Caco-2 (cell line): Measurements from ENCODE around the gene ITPR3. TPM values are rescaled to one million over a fixed set of nuclear protein-coding genes. Genes with fewer than 3 reads are reported as not detected.

Experiments
- BruUV-seq: library from RNA; stranded (reverse); fragments of 400-500 nt; replicated peaks from 2 replicates; lab custom pipeline; 2021; lab: Mats Ljungman, UMichigan
- CTCF ChIA-PET: fragments of 300-600 bp; sonication (Branson Sonifier 250); formaldehyde crosslinking; loops from one replicate; lab custom pipeline; 2022; ENCODE audit warnings: antibody characterized with exemption; lab: Charles Lee
- POLR2A ChIA-PET: fragments of 300-600 bp; sonication (Branson Sonifier 250); formaldehyde crosslinking; loops from one replicate; lab custom pipeline; 2022; ENCODE audit warnings: antibody characterized with exemption; lab: Charles Lee
- DNase-seq, 2 experiments: peaks; one replicate each; pipeline versions ENCODE4 v3.0.0 to v3.0.0-alpha.2; 2020 to 2022
- H3K27me3 ChIP-seq: replicated peaks from 2 replicates; pipeline ENCODE4 v1.6.0; 2011; ENCODE audit warnings: low read length; ENCODE audit not compliant: control insufficient read depth, insufficient read depth
- H3K36me3 ChIP-seq: 2 replicates; pipeline ENCODE4 v1.5.1; 2011; ENCODE audit warnings: low read length; ENCODE audit not compliant: control insufficient read depth, insufficient read depth
- H3K4me1 ChIP-seq: fragments of 250-450 bp; sonication (Bioruptor Pico); 2 replicates; pipeline ENCODE4 v1.5.1; 2020; ENCODE audit warnings: mild to moderate bottlenecking
- H3K4me3 ChIP-seq: 2 replicates; pipeline ENCODE4 v1.5.1; 2011; ENCODE audit warnings: low read depth, mild to moderate bottlenecking, control low read depth, low read length
- H3K9me3 ChIP-seq: fragments of 250-450 bp; sonication (Bioruptor Pico); 2 replicates; pipeline ENCODE4 v1.5.1; 2020; ENCODE audit warnings: mild to moderate bottlenecking, moderate library complexity
- H3K27ac Mint-ChIP-seq: one replicate; pipeline ENCODE4 v1.8.0; 2022; ENCODE audit warnings: mixed read lengths; ENCODE audit not compliant: unreplicated experiment
- H3K27me3 Mint-ChIP-seq: one replicate; pipeline ENCODE4 v1.8.0; 2022; ENCODE audit warnings: mixed read lengths; ENCODE audit not compliant: insufficient read depth, unreplicated experiment
- H3K36me3 Mint-ChIP-seq: one replicate; pipeline ENCODE4 v1.8.0; 2022; ENCODE audit warnings: mild to moderate bottlenecking, mixed read lengths; ENCODE audit not compliant: insufficient read depth, unreplicated experiment
- H3K4me1 Mint-ChIP-seq: one replicate; pipeline ENCODE4 v1.8.0; 2022; ENCODE audit warnings: low read depth, mixed read lengths; ENCODE audit not compliant: unreplicated experiment
- H3K4me3 Mint-ChIP-seq: one replicate; pipeline ENCODE4 v1.8.0; 2022; ENCODE audit warnings: mild to moderate bottlenecking, moderate library complexity, mixed read lengths; ENCODE audit not compliant: unreplicated experiment
- H3K9me3 Mint-ChIP-seq: one replicate; pipeline ENCODE4 v1.8.0; 2022; ENCODE audit warnings: mixed read lengths; ENCODE audit not compliant: unreplicated experiment
- CTCF ChIP-seq, 2 experiments: fragments of 200-600 bp in 1 of 2; IDR thresholded peaks; 1 replicate in 1 of 2; 2 replicates in 1 of 2; pipeline versions ENCODE4 v1.5.1 to v1.8.0; 2011 to 2022; ENCODE audit warnings: antibody characterized with exemption in 1 of 2, control low read depth in 1 of 2, inconsistent platforms in 1 of 2, low read depth in 1 of 2, low read length in 1 of 2, mild to moderate bottlenecking in 1 of 2, moderate library complexity in 1 of 2; ENCODE audit not compliant: insufficient read depth in 1 of 2, severe bottlenecking in 1 of 2, unreplicated experiment in 1 of 2
- intact Hi-C: fragments of 100-400 bp; cut with micrococcal nuclease; formaldehyde crosslinking; loops from one replicate; pipeline ENCODE4 v1.10.0; 2022; ENCODE audit not compliant: unreplicated experiment
- total RNA-seq: library from RNA; stranded (reverse); gene quantifications from 2 replicates; pipeline ENCODE4 v1.2.3, GENCODE V29; 2022

The ITPR3 gene
- total RNA-seq, 1 experiment from 2014 or later, result 42.1 TPM

GRCh38 chr6:33689148-33689494, 68.0 kb downstream of the ITPR3 start:
- H3K36me3 ChIP-seq, result peaks cover 7% of the 10 kb centered on the region
- Mint-ChIP-seq H3K27ac (no peak overlapping the region), H3K36me3 (peaks cover 54% of the 10 kb centered on the region), H3K4me1 (peaks cover 8% of the 10 kb centered on the region), H3K27me3 (no peaks in the 10 kb centered on the region), H3K9me3 (no peaks in the 10 kb centered on the region), H3K4me3 (no peak overlapping the region)
- POLR2A ChIA-PET, result no interaction called here
- H3K4me3 ChIP-seq, result no peak overlapping the region
- no TSS peak for BruUV-seq
- no peaks in the 10 kb centered on the region for H3K27me3 ChIP-seq
- CTCF ChIA-PET, result no interaction called here
- DNase-seq, result no peak
- TF ChIP-seq CTCF (IDR thresholded peaks at IDR 0.05; ENCODE audit: insufficient read depth in 1 of 2, low read depth in 1 of 2, low read length in 1 of 2, severe bottlenecking in 1 of 2, unreplicated experiment in 1 of 2), result no peak
- intact Hi-C loops, result no loop called here
- no peaks in the 10 kb centered on the region for H3K9me3 ChIP-seq
- H3K4me1 ChIP-seq, result peaks cover 8% of the 10 kb centered on the region

GRCh38 chr6:33689879-33690278, 68.8 kb downstream of the ITPR3 start:
- no peak overlapping the region for H3K27ac Mint-ChIP-seq
- ChIA-PET POLR2A (no interaction called here), CTCF (no interaction called here)
- no peak for TF ChIP-seq CTCF (IDR thresholded peaks at IDR 0.05; ENCODE audit: insufficient read depth in 1 of 2, low read depth in 1 of 2, low read length in 1 of 2, severe bottlenecking in 1 of 2, unreplicated experiment in 1 of 2)
- no peaks in the 10 kb centered on the region for H3K27me3 ChIP-seq
- no peak overlapping the region for H3K4me3 ChIP-seq
- peaks cover 8% of the 10 kb centered on the region for H3K4me1 Mint-ChIP-seq
- H3K9me3 ChIP-seq, result no peaks in the 10 kb centered on the region
- peaks cover 54% of the 10 kb centered on the region for H3K36me3 Mint-ChIP-seq
- intact Hi-C loops, result no loop called here
- no peak for DNase-seq
- H3K9me3 Mint-ChIP-seq, result no peaks in the 10 kb centered on the region
- no peak overlapping the region for H3K4me3 Mint-ChIP-seq
- no TSS peak for BruUV-seq
- peaks cover 8% of the 10 kb centered on the region for H3K4me1 ChIP-seq
- peaks cover 7% of the 10 kb centered on the region for H3K36me3 ChIP-seq
- H3K27me3 Mint-ChIP-seq, result no peaks in the 10 kb centered on the region

GRCh38 chr6:33690766-33691165, 69.6 kb downstream of the ITPR3 start:
- TF ChIP-seq CTCF (IDR thresholded peaks at IDR 0.05; ENCODE audit: insufficient read depth in 1 of 2, low read depth in 1 of 2, low read length in 1 of 2, severe bottlenecking in 1 of 2, unreplicated experiment in 1 of 2), result no peak
- Mint-ChIP-seq H3K4me3 (no peak overlapping the region), H3K36me3 (peaks cover 59% of the 10 kb centered on the region), H3K27me3 (no peaks in the 10 kb centered on the region), H3K9me3 (no peaks in the 10 kb centered on the region), H3K4me1 (peaks cover 8% of the 10 kb centered on the region), H3K27ac (no peak overlapping the region)
- H3K9me3 ChIP-seq, result no peaks in the 10 kb centered on the region
- intact Hi-C loops, result no loop called here
- no TSS peak for BruUV-seq
- no peak for DNase-seq
- H3K4me3 ChIP-seq, result no peak overlapping the region
- peaks cover 9% of the 10 kb centered on the region for H3K36me3 ChIP-seq
- H3K4me1 ChIP-seq, result peaks cover 8% of the 10 kb centered on the region
- POLR2A ChIA-PET, result no interaction called here
- no peaks in the 10 kb centered on the region for H3K27me3 ChIP-seq
- CTCF ChIA-PET, result no interaction called here
